Upper lobe of right lung (tissue), 1 donor: Measurements from ENCODE around the gene TIPRL. TPM values are rescaled to one million over a fixed set of nuclear protein-coding genes. Genes with fewer than 3 reads are reported as not detected.

Experiments used
- ATAC-seq: fragments of 200-7000 bp; cut with Tn5 transposase; one replicate; pipeline ENCODE4 v1.9.1; 2020; ENCODE audit warnings: mild to moderate bottlenecking, moderate library complexity
- DNase-seq: peaks from one replicate; pipeline ENCODE4 v3.0.0-alpha.2; 2020
- H3K27ac ChIP-seq: fragments of 200-600 bp; one replicate; pipeline ENCODE4 v1.8.0; 2022
- H3K27me3 ChIP-seq: fragments of 200-600 bp; one replicate; pipeline ENCODE4 v1.8.0; 2022; ENCODE audit warnings: mild to moderate bottlenecking
- H3K36me3 ChIP-seq: fragments of 200-600 bp; one replicate; pipeline ENCODE4 v1.8.0; 2022
- H3K4me1 ChIP-seq: fragments of 200-600 bp; one replicate; pipeline ENCODE4 v1.8.0; 2022
- H3K4me3 ChIP-seq: fragments of 200-600 bp; one replicate; pipeline ENCODE4 v1.8.0; 2022; ENCODE audit warnings: mild to moderate bottlenecking
- H3K9me3 ChIP-seq: fragments of 200-600 bp; one replicate; pipeline ENCODE4 v1.8.0; 2022
- intact Hi-C: fragments of 100-400 bp; cut with DNase I; formaldehyde crosslinking; loops from one replicate; pipeline ENCODE4 v1.11.0; 2022
- total RNA-seq: library from RNA; stranded (reverse); fragmentation: NEBNext Ultra II Directional; extraction: Animal tissue kit (Norgen Biotek cat#: 25700); gene quantifications from one replicate; pipeline ENCODE4 v1.2.1, GENCODE V29; 2021
- TF ChIP-seq, protein P1 (sequence below): fragments of 200-600 bp; IDR thresholded peaks from one replicate; pipeline ENCODE4 v1.8.0; 2022; ENCODE audit warnings: antibody characterized with exemption
- donor health status: DM: no; HTN: yes; CAD: no; lungs with severe emphysema.

TIPRL gene
- total RNA-seq, 1 donor from 2014 or later, result 26.9 TPM

DNA sequence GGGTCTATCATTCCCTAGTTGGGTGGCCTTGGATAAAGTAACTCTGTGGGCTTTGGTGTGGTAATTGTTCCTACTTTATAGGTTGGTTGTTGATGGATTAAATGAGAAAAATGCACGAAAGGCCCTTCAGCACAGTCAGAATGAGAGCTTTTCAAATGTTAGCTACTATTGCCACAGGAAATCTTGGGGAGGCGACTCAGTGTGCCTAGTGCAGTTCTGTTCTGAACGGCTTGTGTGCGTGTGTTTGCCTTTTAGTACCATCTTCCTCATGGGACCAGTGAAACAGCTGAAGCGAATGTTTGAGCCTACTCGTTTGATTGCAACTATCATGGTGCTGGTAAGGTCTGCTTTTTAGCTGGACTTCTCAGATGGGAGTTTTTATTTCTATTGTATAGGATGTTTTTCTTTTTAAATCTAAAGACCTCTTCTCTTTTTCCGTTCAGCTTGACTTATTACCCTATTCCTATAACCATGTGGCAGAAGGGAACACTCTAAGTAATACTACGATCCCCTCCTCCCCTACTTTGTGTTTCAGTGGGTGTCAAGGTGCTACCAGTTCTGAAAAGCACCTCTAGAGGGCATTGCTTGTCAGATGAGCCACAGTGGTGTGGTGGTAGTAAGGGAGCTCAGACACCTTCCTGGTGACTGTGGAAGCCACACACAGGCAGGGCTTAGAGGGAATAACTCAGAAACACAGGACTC is 56.2 kb downstream of the TIPRL start:
- Histone ChIP-seq H3K4me3 (no peak overlapping the region), H3K27ac (peak overlapping the region; percentile 8), H3K27me3 (no peaks in the 10 kb centered on the region), H3K9me3 (no peaks in the 10 kb centered on the region), H3K36me3 (peaks cover 88% of the 10 kb centered on the region), H3K4me1 (peaks cover 21% of the 10 kb centered on the region)
- DNase-seq (no peak), ATAC-seq (peak; percentile 82)
- TF ChIP-seq, protein P1, sequence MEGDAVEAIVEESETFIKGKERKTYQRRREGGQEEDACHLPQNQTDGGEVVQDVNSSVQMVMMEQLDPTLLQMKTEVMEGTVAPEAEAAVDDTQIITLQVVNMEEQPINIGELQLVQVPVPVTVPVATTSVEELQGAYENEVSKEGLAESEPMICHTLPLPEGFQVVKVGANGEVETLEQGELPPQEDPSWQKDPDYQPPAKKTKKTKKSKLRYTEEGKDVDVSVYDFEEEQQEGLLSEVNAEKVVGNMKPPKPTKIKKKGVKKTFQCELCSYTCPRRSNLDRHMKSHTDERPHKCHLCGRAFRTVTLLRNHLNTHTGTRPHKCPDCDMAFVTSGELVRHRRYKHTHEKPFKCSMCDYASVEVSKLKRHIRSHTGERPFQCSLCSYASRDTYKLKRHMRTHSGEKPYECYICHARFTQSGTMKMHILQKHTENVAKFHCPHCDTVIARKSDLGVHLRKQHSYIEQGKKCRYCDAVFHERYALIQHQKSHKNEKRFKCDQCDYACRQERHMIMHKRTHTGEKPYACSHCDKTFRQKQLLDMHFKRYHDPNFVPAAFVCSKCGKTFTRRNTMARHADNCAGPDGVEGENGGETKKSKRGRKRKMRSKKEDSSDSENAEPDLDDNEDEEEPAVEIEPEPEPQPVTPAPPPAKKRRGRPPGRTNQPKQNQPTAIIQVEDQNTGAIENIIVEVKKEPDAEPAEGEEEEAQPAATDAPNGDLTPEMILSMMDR, result peak; percentile 55
- intact Hi-C loops, result no loop called here

DNA sequence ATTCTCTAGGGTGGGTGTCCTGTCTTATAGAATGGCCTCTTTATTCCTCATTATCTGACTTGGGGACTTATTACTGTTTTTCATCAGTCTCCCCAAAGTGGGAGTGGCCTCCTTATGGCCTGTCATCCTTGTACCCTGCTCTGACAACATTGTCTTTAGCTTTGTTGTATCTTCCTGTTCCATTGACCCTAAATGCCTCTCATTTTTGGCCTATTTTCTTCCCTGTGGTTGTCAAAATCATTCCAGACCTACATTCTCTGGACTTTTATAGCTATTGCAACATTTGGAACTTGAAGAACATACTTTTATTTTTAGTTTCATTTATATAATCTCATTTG is 56.8 kb downstream of the TIPRL start:
- DNase-seq, result no peak
- Histone ChIP-seq H3K27ac (peak overlapping the region; percentile 8), H3K27me3 (no peaks in the 10 kb centered on the region), H3K4me1 (peaks cover 15% of the 10 kb centered on the region), H3K36me3 (peaks cover 93% of the 10 kb centered on the region), H3K4me3 (no peak overlapping the region), H3K9me3 (no peaks in the 10 kb centered on the region)
- intact Hi-C loops, result no loop called here
- peak; percentile 19 for ATAC-seq
- TF ChIP-seq, protein P1, result no peak

DNA sequence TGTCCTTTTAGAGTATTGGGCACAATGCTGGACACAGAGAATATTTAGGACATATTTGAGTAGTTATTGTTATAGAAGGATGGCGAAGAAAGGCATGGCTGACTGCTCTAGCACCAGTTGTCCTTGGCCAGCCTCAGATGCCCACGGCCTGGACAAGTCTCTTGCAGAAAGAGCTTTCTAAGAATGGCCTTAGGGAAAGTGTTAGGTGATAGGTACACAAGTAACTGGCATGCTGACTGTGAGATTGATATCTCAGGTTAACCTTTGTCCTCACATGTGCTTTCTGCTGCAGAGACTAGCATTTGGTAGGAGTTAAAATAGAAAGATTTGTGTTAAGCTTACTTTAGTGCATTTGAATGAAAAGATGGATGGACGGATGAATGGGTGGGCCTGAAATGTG is 57.2 kb downstream of the TIPRL start:
- H3K4me1 ChIP-seq, result peaks cover 15% of the 10 kb centered on the region
- DNase-seq, result no peak
- intact Hi-C loops, result no loop called here
- no peak overlapping the region for H3K4me3 ChIP-seq
- H3K27ac ChIP-seq, result no peak overlapping the region
- no peaks in the 10 kb centered on the region for H3K27me3 ChIP-seq
- TF ChIP-seq, protein P1, result no peak
- no peak for ATAC-seq
- H3K9me3 ChIP-seq, result no peaks in the 10 kb centered on the region
- H3K36me3 ChIP-seq, result peaks cover 97% of the 10 kb centered on the region

DNA sequence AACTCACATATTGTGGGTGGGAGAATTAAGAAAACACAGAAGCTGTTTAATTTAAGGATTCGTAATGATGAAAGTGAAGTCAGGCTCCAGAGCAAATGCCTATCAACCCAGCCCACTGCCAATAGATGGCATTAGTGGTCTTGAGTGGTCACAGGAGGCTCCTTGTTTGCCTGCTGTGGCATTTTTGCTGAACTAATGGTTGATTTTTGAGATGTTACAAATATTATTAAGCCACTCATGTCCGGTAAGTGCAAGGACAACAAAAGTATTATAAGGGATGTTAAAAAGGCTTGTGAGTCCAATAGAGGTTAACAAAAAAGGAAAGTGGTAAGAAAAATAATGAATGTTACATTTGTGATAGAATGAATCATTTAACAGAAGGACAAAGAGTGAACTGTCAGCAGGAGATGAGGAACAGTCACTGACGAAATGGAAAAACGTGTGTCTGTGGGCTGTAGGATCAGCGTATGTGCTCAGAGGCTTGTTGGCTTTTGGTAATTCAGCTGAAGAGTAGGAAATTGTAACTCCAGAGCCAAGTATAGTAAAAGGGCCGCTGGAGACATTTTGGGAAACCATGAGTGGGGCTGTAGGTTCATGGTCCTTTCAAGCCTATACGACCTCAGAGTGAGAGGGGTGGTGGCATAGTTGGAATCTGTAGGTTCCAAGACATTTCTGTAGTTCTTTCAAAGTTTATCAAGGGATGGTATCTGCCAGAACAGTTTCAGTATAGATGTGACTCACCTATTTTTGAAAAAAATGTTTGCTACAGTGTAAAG is 58.3 kb downstream of the TIPRL start:
- TF ChIP-seq, protein P1, result no peak
- Histone ChIP-seq H3K4me3 (no peak overlapping the region), H3K9me3 (no peaks in the 10 kb centered on the region), H3K27ac (no peak overlapping the region), H3K36me3 (peaks cover 87% of the 10 kb centered on the region), H3K4me1 (peaks cover 15% of the 10 kb centered on the region), H3K27me3 (no peaks in the 10 kb centered on the region)
- intact Hi-C loops, result no loop called here
- no peak for ATAC-seq
- DNase-seq, result no peak

DNA sequence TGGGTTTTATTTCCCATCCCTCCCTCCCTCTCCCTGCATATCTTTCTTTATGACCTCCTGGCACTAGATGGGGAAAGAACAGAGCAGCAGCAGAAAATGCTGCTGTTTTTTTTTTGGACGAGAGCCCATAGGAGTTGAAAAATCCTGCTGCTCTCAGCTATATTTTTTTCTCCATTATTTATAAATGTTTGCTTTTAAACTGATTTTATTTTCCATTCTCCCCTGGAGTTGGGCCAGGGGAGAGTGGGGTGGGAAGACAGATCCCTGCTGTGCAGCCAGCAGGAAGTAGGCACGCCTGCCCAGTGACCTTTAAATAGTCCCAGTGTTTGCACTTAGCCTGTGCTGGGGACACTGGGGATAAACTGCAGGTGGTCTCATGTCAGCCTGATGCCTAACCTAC is 64.4 kb downstream of the TIPRL start:
- peaks cover 71% of the 10 kb centered on the region for H3K36me3 ChIP-seq
- TF ChIP-seq, protein P1, result no peak
- no peaks in the 10 kb centered on the region for H3K27me3 ChIP-seq
- H3K4me1 ChIP-seq, result peaks cover 25% of the 10 kb centered on the region
- ATAC-seq (peak; percentile 55), DNase-seq (no peak)
- H3K9me3 ChIP-seq, result no peaks in the 10 kb centered on the region
- peak overlapping the region; percentile 70 for H3K27ac ChIP-seq
- no peak overlapping the region for H3K4me3 ChIP-seq
- intact Hi-C loops, result no loop called here
